ENCODE measurements around the gene CGB5.

DNA sequence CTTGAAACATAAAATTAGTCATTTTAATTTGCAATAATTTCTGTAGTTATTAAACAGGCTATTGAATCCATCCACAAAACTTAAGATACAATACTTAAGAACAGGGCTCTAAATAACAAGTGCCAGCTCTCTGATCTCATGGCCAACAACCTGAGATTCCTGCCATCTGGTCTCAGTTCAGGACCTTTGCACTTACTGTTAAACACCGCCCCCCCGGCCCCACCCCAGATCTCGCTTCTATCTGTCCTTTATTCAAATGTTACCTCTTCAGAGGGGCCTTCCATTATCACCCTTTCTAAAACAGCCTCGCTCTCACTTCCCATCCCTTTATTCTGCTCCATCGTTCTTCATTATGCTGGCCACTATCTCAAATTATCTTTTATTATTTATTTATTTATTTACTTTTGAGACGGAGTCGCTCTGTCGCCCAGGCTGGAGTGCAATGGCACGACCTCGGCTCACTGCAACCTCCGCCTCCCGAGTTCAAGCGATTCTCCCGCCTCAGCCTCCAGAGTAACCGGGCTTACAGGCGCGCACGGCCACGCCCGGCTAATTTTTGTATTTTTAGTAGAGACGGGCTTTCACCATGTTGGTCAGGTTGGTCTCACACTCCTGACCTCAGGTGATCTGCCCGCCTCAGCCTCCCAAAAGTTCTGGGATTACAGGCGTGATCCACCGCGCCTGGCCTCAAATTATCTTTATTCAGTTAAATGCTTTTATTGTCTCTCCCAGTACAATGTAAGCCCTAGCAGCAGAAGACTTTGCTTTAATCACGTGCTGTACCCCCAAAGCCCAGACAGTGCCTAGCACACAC lies 40.8 kb downstream of the CGB5 start:
- TF ChIP-seq, protein P1, sequence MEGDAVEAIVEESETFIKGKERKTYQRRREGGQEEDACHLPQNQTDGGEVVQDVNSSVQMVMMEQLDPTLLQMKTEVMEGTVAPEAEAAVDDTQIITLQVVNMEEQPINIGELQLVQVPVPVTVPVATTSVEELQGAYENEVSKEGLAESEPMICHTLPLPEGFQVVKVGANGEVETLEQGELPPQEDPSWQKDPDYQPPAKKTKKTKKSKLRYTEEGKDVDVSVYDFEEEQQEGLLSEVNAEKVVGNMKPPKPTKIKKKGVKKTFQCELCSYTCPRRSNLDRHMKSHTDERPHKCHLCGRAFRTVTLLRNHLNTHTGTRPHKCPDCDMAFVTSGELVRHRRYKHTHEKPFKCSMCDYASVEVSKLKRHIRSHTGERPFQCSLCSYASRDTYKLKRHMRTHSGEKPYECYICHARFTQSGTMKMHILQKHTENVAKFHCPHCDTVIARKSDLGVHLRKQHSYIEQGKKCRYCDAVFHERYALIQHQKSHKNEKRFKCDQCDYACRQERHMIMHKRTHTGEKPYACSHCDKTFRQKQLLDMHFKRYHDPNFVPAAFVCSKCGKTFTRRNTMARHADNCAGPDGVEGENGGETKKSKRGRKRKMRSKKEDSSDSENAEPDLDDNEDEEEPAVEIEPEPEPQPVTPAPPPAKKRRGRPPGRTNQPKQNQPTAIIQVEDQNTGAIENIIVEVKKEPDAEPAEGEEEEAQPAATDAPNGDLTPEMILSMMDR (IDR thresholded peaks at IDR 0.05; ENCODE audit: low read depth, low read length), result no peak
- TF ChIP-seq POLR2A (IDR thresholded peaks at IDR 0.05; ENCODE audit: extremely low read depth, insufficient read length), result no peak
- TF ChIP-seq, protein P2, sequence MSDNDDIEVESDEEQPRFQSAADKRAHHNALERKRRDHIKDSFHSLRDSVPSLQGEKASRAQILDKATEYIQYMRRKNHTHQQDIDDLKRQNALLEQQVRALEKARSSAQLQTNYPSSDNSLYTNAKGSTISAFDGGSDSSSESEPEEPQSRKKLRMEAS (IDR thresholded peaks at IDR 0.05; ENCODE audit: low read depth, low read length), result no peak

All from NB4 (cell line).